K562 (cell line): Measurements from ENCODE around the gene PIK3CB. TPM values are rescaled to one million over a fixed set of nuclear protein-coding genes. Genes with fewer than 3 reads are reported as not detected.
A peak's percentile ranks its signal among the peaks of the same experiment; 100 is the strongest.

Experiments
- BCL6 ChIP-seq: fragments of 250-450 bp; sonication (Bioruptor Pico); IDR thresholded peaks from 2 replicates; pipeline ENCODE4 v1.4.0; 2020
- CREB5 ChIP-seq: fragments of 250-450 bp; sonication (Bioruptor Pico); IDR thresholded peaks from 2 replicates; pipeline ENCODE4 v1.5.0; 2020; ENCODE audit warnings: mild to moderate bottlenecking
- ETS1 ChIP-seq: conservative IDR thresholded peaks from 2 replicates; pipeline ENCODE4 v1.6.1; 2011; ENCODE audit warnings: low read depth, mild to moderate bottlenecking, low read length; ENCODE audit not compliant: control insufficient read depth
- FOXA1 ChIP-seq: fragments of 450-650 bp; IDR thresholded peaks from 2 replicates; pipeline ENCODE4 v1.6.1; 2016; ENCODE audit warnings: mild to moderate bottlenecking, borderline replicate concordance
- FOXP1 ChIP-seq: sonication (generic); formaldehyde crosslinking; IDR thresholded peaks from 2 replicates; pipeline ENCODE4 v1.8.0; 2022; ENCODE audit warnings: mild to moderate bottlenecking, missing genetic modification reagents
- GABPB2 ChIP-seq: fragments of 250-450 bp; sonication (Bioruptor Pico); conservative IDR thresholded peaks from 2 replicates; pipeline ENCODE4 v1.5.1; 2021; ENCODE audit warnings: mild to moderate bottlenecking
- HNRNPLL ChIP-seq: fragments of 200-400 bp; formaldehyde crosslinking; IDR thresholded peaks from 2 replicates; pipeline ENCODE4 v1.6.1; 2017; ENCODE audit warnings: low read length, low read depth, mild to moderate bottlenecking; ENCODE audit not compliant: poor library complexity, severe bottlenecking
- MCM2 ChIP-seq: fragments of 450-650 bp; IDR thresholded peaks from 2 replicates; pipeline ENCODE4 v1.6.1; 2017; ENCODE audit warnings: low read depth, mild to moderate bottlenecking
- PHF8 ChIP-seq: fragments of 200-600 bp; sonication (generic); IDR thresholded peaks from 2 replicates; pipeline ENCODE4 v1.6.1; 2012; ENCODE audit warnings: mixed run types, mild to moderate bottlenecking, inconsistent platforms, low read length, moderate library complexity, borderline replicate concordance
- SAP30 ChIP-seq: fragments of 200-600 bp; sonication (generic); IDR thresholded peaks from 2 replicates; pipeline ENCODE4 v1.6.1; 2012; ENCODE audit warnings: borderline replicate concordance, low read depth, mild to moderate bottlenecking, moderate library complexity, low read length, control low read depth, inconsistent platforms; ENCODE audit not compliant: insufficient read depth, poor library complexity, severe bottlenecking
- SRF ChIP-seq, 2 experiments: fragments of 250-450, 450-650 bp in 1 of 2; sonication (Bioruptor Pico) in 1 of 2; sonication (generic) in 1 of 2; formaldehyde crosslinking; IDR thresholded peaks; 2 replicates each; pipeline versions ENCODE4 v1.5.0 to v1.5.1; 2020 to 2022; ENCODE audit warnings: mild to moderate bottlenecking in 1 of 2, missing genetic modification reagents in 1 of 2
- TCF7 ChIP-seq: sonication (generic); IDR thresholded peaks from 2 replicates; pipeline ENCODE4 v1.6.1; 2016; ENCODE audit warnings: antibody characterized with exemption, borderline replicate concordance
- TSHZ1 ChIP-seq: fragments of 250-450 bp; sonication (Bioruptor Pico); IDR thresholded peaks from 2 replicates; pipeline ENCODE4 v1.4.0; 2020; ENCODE audit warnings: mild to moderate bottlenecking, moderate library complexity
- ZBTB43 ChIP-seq: sonication (generic); formaldehyde crosslinking; IDR thresholded peaks from 2 replicates; pipeline ENCODE4 v1.8.0; 2023; ENCODE audit warnings: mild to moderate bottlenecking, missing genetic modification reagents
- ZNF408 ChIP-seq: fragments of 250-450 bp; sonication (Bioruptor Pico); IDR thresholded peaks from 2 replicates; pipeline ENCODE4 v1.4.0; 2020; ENCODE audit warnings: low read depth, mild to moderate bottlenecking, moderate library complexity
- ZNF740 ChIP-seq, 3 experiments: fragments of 200-800 bp in 1 of 3; sonication (Bioruptor generic) in 1 of 3; sonication (generic) in 1 of 3; formaldehyde crosslinking in 1 of 3; IDR thresholded peaks; 2 replicates each; pipeline versions ENCODE4 v1.6.1 to v1.8.0; 2016 to 2022; ENCODE audit warnings: mild to moderate bottlenecking in 2 of 3, missing compliant biosample characterization in 2 of 3, missing genetic modification characterization in 2 of 3, missing genetic modification reagents in 1 of 3
- polyA plus RNA-seq, 8 experiments: library from polyadenylated mRNA; depleted of rRNA in 4 of 8; stranded (reverse) in 5 of 8; unstranded in 3 of 8; fragments of >200 nt; fragmentation: Nextera tagmentation in 2 of 8; fragmentation: Illumina TruSeq in 1 of 8; extraction: Ambion mirVana in 2 of 8; extraction: Trizol in 1 of 8; gene quantifications; 2 replicates each; pipeline versions ENCODE4 v1.2.1 to v1.2.3, GENCODE V29; 2011 to 2014; ENCODE audit warnings: inconsistent platforms in 1 of 8, missing spikeins in 1 of 8
- total RNA-seq, 7 experiments: library from RNA; depleted of rRNA in 6 of 7; stranded (reverse); fragments of >200 nt in 6 of 7; fragmentation: Illumina TruSeq in 2 of 7; extraction: Trizol in 2 of 7; gene quantifications; 2 replicates each; pipeline versions ENCODE4 v1.2.1 to v1.2.3, GENCODE V29; 2011 to 2021; ENCODE audit warnings: low replicate concordance in 1 of 7

The PIK3CB gene
- total and polyA plus RNA-seq, 9 of the 15 experiments (the other 6 are each of a cell fraction or from before 2014, with no cell fraction given), result 15.3 to 62.6 (median 28.3) TPM

GRCh38 chr3:138875754-138876664 is 41.3 kb upstream of the PIK3CB start (continued):
- TF ChIP-seq CREB5 (no peak), HNRNPLL (peak; percentile 13), ZNF740 (CRISPR knock-in tag; IDR thresholded peaks at IDR 0.05) (no peak), ZNF740 (tag; IDR thresholded peaks at IDR 0.05) (no peak), SRF (CRISPR knock-in tag; IDR thresholded peaks at IDR 0.05) (peak in 1 of 2 experiments; percentile 24; a peak in 1 of 4 replicates), BCL6 (CRISPR knock-in tag) (no peak), FOXP1 (CRISPR knock-in tag) (peak; percentile 69; the same call in 1 of the 2 replicates), SAP30 (no peak), FOXA1 (no peak), ZBTB43 (no peak), GABPB2 (CRISPR knock-in tag) (no peak), MCM2 (no peak), ETS1 (peak; percentile 22; the same call in 1 of the 2 replicates), TSHZ1 (CRISPR knock-in tag) (no peak), PHF8 (peak; percentile 50; the same call in 1 of the 2 replicates), ZNF408 (CRISPR knock-in tag) (no peak), TCF7 (no peak; the same call in 1 of the 2 replicates)
